GM12878 (cell line): ENCODE measurements around the gene MDN1. TPM values are rescaled to one million over a fixed set of nuclear protein-coding genes. Genes with fewer than 3 reads are reported as not detected.
A peak's percentile ranks its signal among the peaks of the same experiment; 100 is the strongest.

Experiments used
- ATAC-seq: fragments of 200-7000 bp; cut with Tn5 transposase; 3 replicates; pipeline ENCODE4 v1.9.1; 2020; ENCODE audit warnings: mild to moderate bottlenecking, moderate library complexity
- BruUV-seq: library from RNA; stranded (reverse); fragments of 400-500 nt; replicated peaks from 2 replicates; lab custom pipeline; 2021; lab: Mats Ljungman, UMichigan
- CTCF ChIA-PET: fragments of 300-600 bp; sonication (Branson Sonifier 250); formaldehyde crosslinking; extraction: SDS; loops from one replicate; lab custom pipeline; 2021; ENCODE audit warnings: inconsistent platforms; lab: Yijun Ruan, JAX
- POLR2A ChIA-PET: fragments of 350-600 bp; formaldehyde crosslinking; extraction: SDS; loops from one replicate; lab custom pipeline; 2021; ENCODE audit warnings: inconsistent platforms; lab: Charles Lee
- RAD21 ChIA-PET: fragments of 300-600 bp; sonication (Branson Sonifier 250); formaldehyde crosslinking; loops from one replicate; lab custom pipeline; 2023; ENCODE audit warnings: antibody characterized with exemption; ENCODE audit not compliant: unreplicated experiment; lab: Charles Lee
- SMC1A ChIA-PET: fragments of 300-600 bp; sonication (Branson Sonifier 250); formaldehyde crosslinking; loops from one replicate; lab custom pipeline; 2023; ENCODE audit not compliant: unreplicated experiment, uncharacterized antibody; lab: Charles Lee
- DNase-seq: peaks from one replicate; pipeline ENCODE4 v3.0.0-alpha.2; 2011; ENCODE audit warnings: low read depth, low spot score
- FAIRE-seq: peaks from 3 replicates; lab custom pipeline; 2011; peaks lifted over from hg19 to GRCh38; lab: Jason Lieb, UNC
- H2AFZ ChIP-seq: 2 replicates; pipeline ENCODE4 v1.6.0; 2011; ENCODE audit warnings: low read depth, low read length, control low read depth; ENCODE audit not compliant: control insufficient read depth
- H3K27ac ChIP-seq: 2 replicates; pipeline ENCODE4 v1.5.1; 2011; ENCODE audit warnings: control low read depth; ENCODE audit not compliant: control insufficient read depth, insufficient read depth
- H3K27me3 ChIP-seq, 2 experiments: replicated peaks in 1 of 2; 2 replicates each; pipeline versions ENCODE4 v1.6.0 to v1.6.1; 2011; ENCODE audit warnings: low read length in 1 of 2; ENCODE audit not compliant: control insufficient read depth in 2 of 2, insufficient read depth in 2 of 2
- H3K36me3 ChIP-seq, 2 experiments: 2 replicates each; pipeline ENCODE4 v1.5.1; 2011; ENCODE audit warnings: low read length in 1 of 2; ENCODE audit not compliant: control insufficient read depth in 2 of 2, insufficient read depth in 2 of 2
- H3K4me1 ChIP-seq: 2 replicates; pipeline ENCODE4 v1.6.1; 2011; ENCODE audit warnings: mild to moderate bottlenecking, low read length, moderate library complexity, mixed read lengths; ENCODE audit not compliant: control insufficient read depth, insufficient read depth
- H3K4me2 ChIP-seq: 2 replicates; pipeline ENCODE4 v1.6.0; 2011; ENCODE audit warnings: control low read depth; ENCODE audit not compliant: control insufficient read depth, insufficient read depth
- H3K4me3 ChIP-seq: fragments of 200-600 bp; sonication (generic); 2 replicates; pipeline ENCODE4 v1.5.1; 2016
- H3K79me2 ChIP-seq: 2 replicates; pipeline ENCODE4 v1.6.0; 2011; ENCODE audit warnings: low read length; ENCODE audit not compliant: control insufficient read depth, insufficient read depth
- H3K9ac ChIP-seq: 2 replicates; pipeline ENCODE4 v1.8.0; 2011; ENCODE audit warnings: low read length, control low read depth, mixed read lengths; ENCODE audit not compliant: control insufficient read depth, insufficient read depth
- H3K9me3 ChIP-seq: replicated peaks from 3 replicates; pipeline ENCODE4 v1.5.1; 2011; ENCODE audit warnings: mild to moderate bottlenecking, low read length; ENCODE audit not compliant: control insufficient read depth, insufficient read depth
- H4K20me1 ChIP-seq: 2 replicates; pipeline ENCODE4 v1.6.0; 2011; ENCODE audit not compliant: control insufficient read depth, insufficient read depth
- BACH1 ChIP-seq: fragments of 450-650 bp; IDR thresholded peaks from 2 replicates; pipeline ENCODE4 v1.6.1; 2017; ENCODE audit warnings: mild to moderate bottlenecking, borderline replicate concordance
- CBX3 ChIP-seq: fragments of 200-600 bp; sonication (generic); IDR thresholded peaks from 2 replicates; pipeline ENCODE4 v1.6.1; 2016; ENCODE audit warnings: low read depth, borderline replicate concordance
- CHD4 ChIP-seq: fragments of 200-600 bp; sonication (generic); IDR thresholded peaks from 2 replicates; pipeline ENCODE4 v1.6.1; 2016; ENCODE audit warnings: mild to moderate bottlenecking
- ESRRA ChIP-seq: IDR thresholded peaks from 2 replicates; pipeline ENCODE4 v1.6.1; 2012; ENCODE audit warnings: mild to moderate bottlenecking, low read length, improper control_type of control experiment
- FOXM1 ChIP-seq: IDR thresholded peaks from 2 replicates; pipeline ENCODE4 v1.6.1; 2012; ENCODE audit warnings: low read depth, mild to moderate bottlenecking, inconsistent platforms, low read length, moderate library complexity
- JUNB ChIP-seq: IDR thresholded peaks from 2 replicates; pipeline ENCODE4 v1.6.1; 2016; ENCODE audit warnings: antibody characterized with exemption, mild to moderate bottlenecking
- KLF5 ChIP-seq: fragments of 450-650 bp; IDR thresholded peaks from 2 replicates; pipeline ENCODE4 v1.6.1; 2014; ENCODE audit warnings: mild to moderate bottlenecking; ENCODE audit not compliant: partially characterized antibody
- LARP7 ChIP-seq: fragments of 450-650 bp; IDR thresholded peaks from 2 replicates; pipeline ENCODE4 v1.6.1; 2017; ENCODE audit warnings: mild to moderate bottlenecking
- MEF2A ChIP-seq: IDR thresholded peaks from 2 replicates; pipeline ENCODE4 v1.6.1; 2011; ENCODE audit warnings: low read depth, mild to moderate bottlenecking, low read length, moderate library complexity; ENCODE audit not compliant: insufficient read depth
- RUNX3 ChIP-seq: IDR thresholded peaks from 2 replicates; pipeline ENCODE4 v1.6.1; 2012; ENCODE audit warnings: low read length, inconsistent platforms
- SREBF2 ChIP-seq: IDR thresholded peaks from 2 replicates; pipeline ENCODE4 v1.6.1; 2012; ENCODE audit warnings: mild to moderate bottlenecking, low read length
- STAT1 ChIP-seq: fragments of 450-650 bp; conservative IDR thresholded peaks from 2 replicates; pipeline ENCODE4 v1.6.1; 2014; ENCODE audit warnings: antibody characterized with exemption, mild to moderate bottlenecking
- TCF12 ChIP-seq: IDR thresholded peaks from 2 replicates; pipeline ENCODE4 v1.6.1; 2011; ENCODE audit warnings: low read depth, mild to moderate bottlenecking, low read length
- TCF3 ChIP-seq: IDR thresholded peaks from 2 replicates; pipeline ENCODE4 v1.6.1; 2012; ENCODE audit warnings: low read depth, mild to moderate bottlenecking, low read length, borderline replicate concordance; ENCODE audit not compliant: insufficient read depth
- TCF7 ChIP-seq: IDR thresholded peaks from 2 replicates; pipeline ENCODE4 v1.6.1; 2014; ENCODE audit warnings: antibody characterized with exemption, borderline replicate concordance
- WRNIP1 ChIP-seq: IDR thresholded peaks from 2 replicates; pipeline ENCODE4 v1.6.1; 2011; ENCODE audit warnings: low read depth, low read length, improper control_type of control experiment, borderline replicate concordance
- ZNF24 ChIP-seq: fragments of 450-650 bp; IDR thresholded peaks from 2 replicates; pipeline ENCODE4 v1.6.1; 2017; ENCODE audit warnings: antibody characterized with exemption, mild to moderate bottlenecking
- ZNF622 ChIP-seq: fragments of 450-650 bp; IDR thresholded peaks from 2 replicates; pipeline ENCODE4 v1.6.1; 2017; ENCODE audit warnings: mild to moderate bottlenecking, inconsistent platforms
- WGBS: methylation state at CpG from one replicate; pipeline ENCODE4 v1.1.6; 2016; ENCODE audit warnings: low lambda C conversion rate; ENCODE audit not compliant: insufficient replicate concordance, insufficient coverage; ENCODE audit errors: missing lambda C conversion rate; 5-methylcytosine and 5-hydroxymethylcytosine counted together
- in situ Hi-C: fragments of 300-500 bp; cut with MboI; formaldehyde crosslinking; loops from 9 replicates; pipeline ENCODE4 v1.14.3; 2018; ENCODE audit warnings: mixed read lengths
- intact Hi-C: fragments of 100-400 bp; cut with micrococcal nuclease; formaldehyde crosslinking; loops from one replicate; pipeline ENCODE4 v1.14.2; 2022; ENCODE audit not compliant: unreplicated experiment
- polyA plus RNA-seq, 11 experiments: library from polyadenylated mRNA; depleted of rRNA in 4 of 11; unstranded in 6 of 11; stranded (reverse) in 5 of 11; fragments of >200 nt; fragmentation: Nextera tagmentation in 4 of 11; fragmentation: Illumina TruSeq in 1 of 11; extraction: Ambion mirVana in 4 of 11; extraction: Trizol in 1 of 11; gene quantifications; 1 replicate in 1 of 11; 2 replicates in 10 of 11; pipeline versions ENCODE4 v1.2.1 to v1.2.3, GENCODE V29; 2011 to 2016; ENCODE audit warnings: inconsistent platforms in 2 of 11, missing spikeins in 2 of 11, low read depth in 1 of 11
- total RNA-seq, 4 experiments: library from RNA; depleted of rRNA in 3 of 4; stranded (reverse); fragments of >200 nt in 3 of 4; fragmentation: Illumina TruSeq in 1 of 4; extraction: Trizol in 1 of 4; gene quantifications; 2 replicates each; pipeline versions ENCODE4 v1.2.1 to v1.2.3, GENCODE V29; 2013 to 2021
- TF ChIP-seq, protein P1 (sequence below): IDR thresholded peaks from 2 replicates; pipeline ENCODE4 v1.6.1; 2011; ENCODE audit warnings: borderline replicate concordance, low read depth, mild to moderate bottlenecking, moderate library complexity, mixed read lengths, low read length; ENCODE audit not compliant: insufficient read depth; ENCODE audit errors: extremely low read length
- TF ChIP-seq, protein P2 (sequence below): IDR thresholded peaks from 2 replicates; pipeline ENCODE4 v1.6.1; 2012; ENCODE audit warnings: low read depth, low read length, improper control_type of control experiment
- TF ChIP-seq, protein P3 (sequence below), 3 experiments: IDR thresholded peaks in 2 of 3; conservative IDR thresholded peaks in 1 of 3; 2 replicates each; pipeline ENCODE4 v1.5.1; 2011; ENCODE audit warnings: low read depth in 3 of 3, low read length in 3 of 3, mild to moderate bottlenecking in 3 of 3, control low read depth in 2 of 3, moderate library complexity in 2 of 3, inconsistent platforms in 1 of 3, mixed read lengths in 1 of 3; ENCODE audit not compliant: control insufficient read depth in 2 of 3, insufficient read depth in 1 of 3; ENCODE audit errors: extremely low read depth in 1 of 3
- TF ChIP-seq, protein P4 (sequence below): fragments of 450-650 bp; IDR thresholded peaks from 2 replicates; pipeline ENCODE4 v1.6.1; 2017; ENCODE audit warnings: mild to moderate bottlenecking, low read depth, inconsistent platforms; ENCODE audit not compliant: poor library complexity, severe bottlenecking

The MDN1 gene
- total and polyA plus RNA-seq, 10 of the 15 experiments (the other 5 are each of a cell fraction or from before 2014, with no cell fraction given) = 14.3 to 50.1 (median 22.1) TPM

DNA sequence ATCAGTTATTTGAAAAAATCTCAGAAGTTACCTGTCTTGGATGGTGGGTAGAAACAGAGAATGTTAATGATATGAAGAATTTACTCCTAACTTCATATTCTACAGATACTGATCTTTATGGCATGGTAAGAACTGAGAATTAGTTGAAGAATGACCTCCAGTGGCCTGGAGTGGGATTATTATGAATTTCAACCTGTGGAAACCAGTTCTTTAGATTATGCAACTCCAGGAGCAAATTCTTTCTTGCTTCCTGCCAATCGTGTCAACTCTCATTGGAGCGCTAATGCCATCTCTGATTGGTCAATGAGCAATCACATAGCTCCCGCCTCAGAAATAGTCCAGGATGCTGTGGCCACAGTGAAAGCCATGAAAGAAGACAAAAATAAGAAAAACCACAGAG is 221.6 kb downstream of the MDN1 start:
- H3K9ac ChIP-seq = no peak overlapping the region
- SMC1A ChIA-PET = interaction anchor here (1.5 kb wide), 1 partner anchor 226 kb away, joined by 5 read pairs; no protein-coding TSS in a partner anchor
- peaks cover 17% of the 10 kb centered on the region for H3K4me1 ChIP-seq
- FAIRE-seq (no peak), DNase-seq (no peak), ATAC-seq (peak; percentile 20; the same call in 1 of the 3 replicates)
- POLR2A ChIA-PET = no interaction called here
- intact Hi-C loops (loop anchor here (5.0 kb wide), 2 partner anchors 166 to 226 kb away; partner anchors contain the start of gene ANKRD6), in situ Hi-C loops (no loop called here)
- no peaks in the 10 kb centered on the region for H3K9me3 ChIP-seq
- BruUV-seq = no TSS peak
- no peaks in the 10 kb centered on the region for H3K27me3 ChIP-seq
- no peaks in the 10 kb centered on the region; a peak in 1 of 4 replicates for H3K36me3 ChIP-seq
- H3K79me2 ChIP-seq = no peaks in the 10 kb centered on the region
- H3K4me2 ChIP-seq = no peak overlapping the region
- RAD21 ChIA-PET = interaction anchor here (1.9 kb wide), 1 partner anchor 226 kb away, joined by 6 read pairs; no protein-coding TSS in a partner anchor
- H3K4me3 ChIP-seq = no peak overlapping the region
- WGBS = 77% methylated on average over 3 of the region's 3 CpGs
- CTCF ChIA-PET = interaction anchor here (0.9 to 4.3 kb wide), 8 partner anchors 11 to 342 kb away, joined by 3 to 24 read pairs (median 4); no protein-coding TSS in a partner anchor
- H4K20me1 ChIP-seq = no peaks in the 10 kb centered on the region
- H2AFZ ChIP-seq = no peak overlapping the region
- no peak overlapping the region for H3K27ac ChIP-seq
- TF ChIP-seq TCF3 (no peak), SREBF2 (no peak), STAT1 (no peak), ZNF24 (no peak), BACH1 (no peak), TCF7 (no peak), KLF5 (no peak), CBX3 (no peak), WRNIP1 (no peak), ZNF622 (no peak), LARP7 (no peak), MEF2A (no peak), TCF12 (no peak), FOXM1 (no peak), CHD4 (no peak), ESRRA (no peak), JUNB (no peak), RUNX3 (no peak)
- TF ChIP-seq, protein P1, sequence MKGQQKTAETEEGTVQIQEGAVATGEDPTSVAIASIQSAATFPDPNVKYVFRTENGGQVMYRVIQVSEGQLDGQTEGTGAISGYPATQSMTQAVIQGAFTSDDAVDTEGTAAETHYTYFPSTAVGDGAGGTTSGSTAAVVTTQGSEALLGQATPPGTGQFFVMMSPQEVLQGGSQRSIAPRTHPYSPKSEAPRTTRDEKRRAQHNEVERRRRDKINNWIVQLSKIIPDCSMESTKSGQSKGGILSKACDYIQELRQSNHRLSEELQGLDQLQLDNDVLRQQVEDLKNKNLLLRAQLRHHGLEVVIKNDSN = no peak
- TF ChIP-seq, protein P2, sequence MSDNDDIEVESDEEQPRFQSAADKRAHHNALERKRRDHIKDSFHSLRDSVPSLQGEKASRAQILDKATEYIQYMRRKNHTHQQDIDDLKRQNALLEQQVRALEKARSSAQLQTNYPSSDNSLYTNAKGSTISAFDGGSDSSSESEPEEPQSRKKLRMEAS = no peak
- TF ChIP-seq, protein P3, sequence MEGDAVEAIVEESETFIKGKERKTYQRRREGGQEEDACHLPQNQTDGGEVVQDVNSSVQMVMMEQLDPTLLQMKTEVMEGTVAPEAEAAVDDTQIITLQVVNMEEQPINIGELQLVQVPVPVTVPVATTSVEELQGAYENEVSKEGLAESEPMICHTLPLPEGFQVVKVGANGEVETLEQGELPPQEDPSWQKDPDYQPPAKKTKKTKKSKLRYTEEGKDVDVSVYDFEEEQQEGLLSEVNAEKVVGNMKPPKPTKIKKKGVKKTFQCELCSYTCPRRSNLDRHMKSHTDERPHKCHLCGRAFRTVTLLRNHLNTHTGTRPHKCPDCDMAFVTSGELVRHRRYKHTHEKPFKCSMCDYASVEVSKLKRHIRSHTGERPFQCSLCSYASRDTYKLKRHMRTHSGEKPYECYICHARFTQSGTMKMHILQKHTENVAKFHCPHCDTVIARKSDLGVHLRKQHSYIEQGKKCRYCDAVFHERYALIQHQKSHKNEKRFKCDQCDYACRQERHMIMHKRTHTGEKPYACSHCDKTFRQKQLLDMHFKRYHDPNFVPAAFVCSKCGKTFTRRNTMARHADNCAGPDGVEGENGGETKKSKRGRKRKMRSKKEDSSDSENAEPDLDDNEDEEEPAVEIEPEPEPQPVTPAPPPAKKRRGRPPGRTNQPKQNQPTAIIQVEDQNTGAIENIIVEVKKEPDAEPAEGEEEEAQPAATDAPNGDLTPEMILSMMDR (IDR thresholded peaks at IDR 0.05 in 2 of 3, conservative IDR thresholded peaks at IDR 0.05 in 1 of 3; ENCODE audit: control insufficient read depth in 2 of 3, extremely low read depth in 1 of 3, insufficient read depth in 1 of 3, low read depth in 3 of 3, low read length in 3 of 3) = peak; percentile 12 to 34 (median 14); a peak in 3 of 6 replicates
- TF ChIP-seq, protein P4, sequence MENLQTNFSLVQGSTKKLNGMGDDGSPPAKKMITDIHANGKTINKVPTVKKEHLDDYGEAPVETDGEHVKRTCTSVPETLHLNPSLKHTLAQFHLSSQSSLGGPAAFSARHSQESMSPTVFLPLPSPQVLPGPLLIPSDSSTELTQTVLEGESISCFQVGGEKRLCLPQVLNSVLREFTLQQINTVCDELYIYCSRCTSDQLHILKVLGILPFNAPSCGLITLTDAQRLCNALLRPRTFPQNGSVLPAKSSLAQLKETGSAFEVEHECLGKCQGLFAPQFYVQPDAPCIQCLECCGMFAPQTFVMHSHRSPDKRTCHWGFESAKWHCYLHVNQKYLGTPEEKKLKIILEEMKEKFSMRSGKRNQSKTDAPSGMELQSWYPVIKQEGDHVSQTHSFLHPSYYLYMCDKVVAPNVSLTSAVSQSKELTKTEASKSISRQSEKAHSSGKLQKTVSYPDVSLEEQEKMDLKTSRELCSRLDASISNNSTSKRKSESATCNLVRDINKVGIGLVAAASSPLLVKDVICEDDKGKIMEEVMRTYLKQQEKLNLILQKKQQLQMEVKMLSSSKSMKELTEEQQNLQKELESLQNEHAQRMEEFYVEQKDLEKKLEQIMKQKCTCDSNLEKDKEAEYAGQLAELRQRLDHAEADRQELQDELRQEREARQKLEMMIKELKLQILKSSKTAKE = no peak
